ENCODE data around the gene MAML2.

DNA sequence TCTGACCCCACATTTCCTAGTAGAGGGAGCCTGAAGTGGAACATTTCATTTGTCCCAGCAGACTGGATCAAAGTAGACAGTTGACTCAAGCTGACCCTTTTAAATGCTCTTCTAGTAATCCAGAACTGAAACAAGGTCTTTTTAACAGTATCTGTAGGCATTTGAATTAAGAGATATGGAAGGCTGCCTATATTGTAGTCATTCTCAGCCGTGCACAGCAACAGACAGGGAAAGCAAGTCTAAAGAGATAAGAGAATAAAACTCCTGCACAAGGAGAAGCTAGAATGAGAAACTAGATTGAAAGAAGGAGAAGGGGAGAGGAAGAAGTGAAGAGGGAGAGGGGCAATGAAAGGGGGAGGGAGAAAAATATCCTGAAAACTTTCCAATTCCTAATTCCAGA lies 238.5 kb downstream of the MAML2 start:
- TF ChIP-seq, protein P1, sequence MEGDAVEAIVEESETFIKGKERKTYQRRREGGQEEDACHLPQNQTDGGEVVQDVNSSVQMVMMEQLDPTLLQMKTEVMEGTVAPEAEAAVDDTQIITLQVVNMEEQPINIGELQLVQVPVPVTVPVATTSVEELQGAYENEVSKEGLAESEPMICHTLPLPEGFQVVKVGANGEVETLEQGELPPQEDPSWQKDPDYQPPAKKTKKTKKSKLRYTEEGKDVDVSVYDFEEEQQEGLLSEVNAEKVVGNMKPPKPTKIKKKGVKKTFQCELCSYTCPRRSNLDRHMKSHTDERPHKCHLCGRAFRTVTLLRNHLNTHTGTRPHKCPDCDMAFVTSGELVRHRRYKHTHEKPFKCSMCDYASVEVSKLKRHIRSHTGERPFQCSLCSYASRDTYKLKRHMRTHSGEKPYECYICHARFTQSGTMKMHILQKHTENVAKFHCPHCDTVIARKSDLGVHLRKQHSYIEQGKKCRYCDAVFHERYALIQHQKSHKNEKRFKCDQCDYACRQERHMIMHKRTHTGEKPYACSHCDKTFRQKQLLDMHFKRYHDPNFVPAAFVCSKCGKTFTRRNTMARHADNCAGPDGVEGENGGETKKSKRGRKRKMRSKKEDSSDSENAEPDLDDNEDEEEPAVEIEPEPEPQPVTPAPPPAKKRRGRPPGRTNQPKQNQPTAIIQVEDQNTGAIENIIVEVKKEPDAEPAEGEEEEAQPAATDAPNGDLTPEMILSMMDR (conservative IDR thresholded peaks at IDR 0.05) = no peak
- no peak for TF ChIP-seq EZH2 (IDR thresholded peaks at IDR 0.05; ENCODE audit: low read depth)

All from PC-9 (cell line).